Neutrophil (primary cell): ENCODE results near the gene PCP4L1.
A peak's percentile ranks its signal among the peaks of the same experiment; 100 is the strongest.

Source experiments
- H3K27ac ChIP-seq: fragments of 200-600 bp; sonication (generic); 2 replicates; pipeline ENCODE4 v1.5.1; 2016; ENCODE audit warnings: mild to moderate bottlenecking, moderate library complexity
- H3K27me3 ChIP-seq: fragments of 200-600 bp; sonication (generic); 2 replicates; pipeline ENCODE4 v1.6.0; 2016; ENCODE audit warnings: mild to moderate bottlenecking
- H3K36me3 ChIP-seq: fragments of 200-600 bp; sonication (generic); 2 replicates; pipeline ENCODE4 v1.5.1; 2017
- H3K4me1 ChIP-seq, 2 experiments: fragments of 200-600 bp in 1 of 2; sonication (generic) in 1 of 2; 1 replicate in 1 of 2; 2 replicates in 1 of 2; pipeline versions ENCODE4 v1.5.1 to v1.6.1; 2013 to 2016; ENCODE audit warnings: low read depth in 1 of 2, low read length in 1 of 2, mild to moderate bottlenecking in 1 of 2, moderate library complexity in 1 of 2; ENCODE audit not compliant: control insufficient read depth in 1 of 2, insufficient read depth in 1 of 2
- H3K4me3 ChIP-seq, 2 experiments: fragments of 200-600 bp in 1 of 2; sonication (generic) in 1 of 2; 1 replicate in 1 of 2; 2 replicates in 1 of 2; pipeline ENCODE4 v1.5.1; 2013 to 2016; ENCODE audit warnings: low read depth in 1 of 2, low read length in 1 of 2, mild to moderate bottlenecking in 1 of 2, moderate library complexity in 1 of 2
- H3K9me3 ChIP-seq: fragments of 200-600 bp; sonication (generic); 2 replicates; pipeline ENCODE4 v1.5.1; 2016
- CTCF ChIP-seq: fragments of 200-600 bp; sonication (generic); IDR thresholded peaks from 2 replicates; pipeline ENCODE4 v1.5.1; 2016; ENCODE audit warnings: antibody characterized with exemption

Gene PCP4L1

GRCh38 chr1:161285521-161285920, 27.0 kb downstream of the PCP4L1 start:
- Histone ChIP-seq H3K36me3 (no peaks in the 10 kb centered on the region), H3K27me3 (peaks cover 11% of the 10 kb centered on the region), H3K27ac (no peak overlapping the region), H3K4me1 (no peaks in the 10 kb centered on the region), H3K9me3 (no peaks in the 10 kb centered on the region), H3K4me3 (no peak overlapping the region)
- no peak for TF ChIP-seq CTCF

- TF ChIP-seq CTCF: no peak
- no peak overlapping the region for H3K27ac ChIP-seq
- no peaks in the 10 kb centered on the region for H3K9me3 ChIP-seq
- H3K4me3 ChIP-seq: no peak overlapping the region
- H3K27me3 ChIP-seq: peaks cover 11% of the 10 kb centered on the region
- peaks cover 4% of the 10 kb centered on the region for H3K36me3 ChIP-seq
- no peaks in the 10 kb centered on the region for H3K4me1 ChIP-seq
Observed at GRCh38 chr1:161287482-161288054, 29.0 kb downstream of the PCP4L1 start.

- Histone ChIP-seq H3K27ac (no peak overlapping the region), H3K36me3 (peaks cover 4% of the 10 kb centered on the region), H3K27me3 (no peaks in the 10 kb centered on the region), H3K4me3 (no peak overlapping the region), H3K9me3 (no peaks in the 10 kb centered on the region), H3K4me1 (no peaks in the 10 kb centered on the region)
- no peak for TF ChIP-seq CTCF
Observed at GRCh38 chr1:161290779-161291178, 32.2 kb downstream of the PCP4L1 start.

GRCh38 chr1:161297415-161297814, 38.9 kb downstream of the PCP4L1 start:
- no peaks in the 10 kb centered on the region for H3K9me3 ChIP-seq
- H3K27me3 ChIP-seq: no peaks in the 10 kb centered on the region
- no peak for TF ChIP-seq CTCF
- H3K4me1 ChIP-seq: peaks cover 19 to 23% of the 10 kb centered on the region in 2 experiments
- H3K36me3 ChIP-seq: no peaks in the 10 kb centered on the region
- H3K4me3 ChIP-seq: no peak overlapping the region
- peak overlapping the region; percentile 50 for H3K27ac ChIP-seq

GRCh38 chr1:161298116-161298515, 39.6 kb downstream of the PCP4L1 start:
- Histone ChIP-seq H3K27ac (peak overlapping the region; percentile 50), H3K27me3 (no peaks in the 10 kb centered on the region), H3K36me3 (no peaks in the 10 kb centered on the region), H3K4me1 (peaks cover 24 to 29% of the 10 kb centered on the region in 2 experiments), H3K4me3 (no peak overlapping the region), H3K9me3 (no peaks in the 10 kb centered on the region)
- no peak for TF ChIP-seq CTCF

- no peak for TF ChIP-seq CTCF
- no peaks in the 10 kb centered on the region for H3K27me3 ChIP-seq
- H3K4me3 ChIP-seq: no peak overlapping the region
- H3K36me3 ChIP-seq: no peaks in the 10 kb centered on the region
- H3K27ac ChIP-seq: no peak overlapping the region
- peaks cover 32 to 40% of the 10 kb centered on the region in 2 experiments for H3K4me1 ChIP-seq
- no peaks in the 10 kb centered on the region for H3K9me3 ChIP-seq
Observed at GRCh38 chr1:161299347-161299746, 40.8 kb downstream of the PCP4L1 start.
